Vein endothelial cell (primary cell): Measurements from ENCODE around the gene ISL1. TPM values are rescaled to one million over a fixed set of nuclear protein-coding genes. Genes with fewer than 3 reads are reported as not detected.

Experiments
- total RNA-seq: library from RNA; depleted of rRNA; stranded (reverse); fragments of >200 nt; gene quantifications from 2 replicates; pipeline ENCODE4 v1.2.3, GENCODE V29; 2012

Gene ISL1
- total RNA-seq = not detected in 2 replicates

GRCh38 chr5:51383131-51384121 lies at the start of gene ISL1:
ISL1 (plus strand) TSS chr5:51383448; CDS start chr5:51383672, 224 bp downstream.

